ENCODE results near the gene GNMT.
"Not testable (repeated sequence)": the region's sequence is repeated elsewhere in the genome, so short reads cannot be mapped to it uniquely, and the experiment has no call there.

Gene GNMT

GRCh38 chr6:42932412-42932811 lies 28.1 kb upstream of the GNMT start:
- Histone ChIP-seq H3K9me3 (ENCODE audit: control insufficient read depth, insufficient read depth, low read length) (no peaks in the 10 kb centered on the region), H3K27me3 (ENCODE audit: control insufficient read depth, insufficient read depth, low read length) (no peaks in the 10 kb centered on the region), H3K36me3 (ENCODE audit: control insufficient read depth, insufficient read depth, low read length) (peaks cover 51% of the 10 kb centered on the region), H3K27ac (ENCODE audit: low read depth, low read length) (no peak overlapping the region), H3K9ac (ENCODE audit: low read depth, low read length) (no peak overlapping the region), H3K4me3 (ENCODE audit: low read depth, low read length) (no peak overlapping the region), H3K4me1 (ENCODE audit: control insufficient read depth, insufficient read depth, low read length) (peaks cover 11% of the 10 kb centered on the region)

- H3K4me3 ChIP-seq (ENCODE audit: low read depth, low read length): no peak overlapping the region
- no peaks in the 10 kb centered on the region for H3K9me3 ChIP-seq (ENCODE audit: control insufficient read depth, insufficient read depth, low read length)
- H3K4me1 ChIP-seq (ENCODE audit: control insufficient read depth, insufficient read depth, low read length): peaks cover 11% of the 10 kb centered on the region
- H3K27me3 ChIP-seq (ENCODE audit: control insufficient read depth, insufficient read depth, low read length): no peaks in the 10 kb centered on the region
- no peak overlapping the region for H3K27ac ChIP-seq (ENCODE audit: low read depth, low read length)
- peaks cover 59% of the 10 kb centered on the region for H3K36me3 ChIP-seq (ENCODE audit: control insufficient read depth, insufficient read depth, low read length)
- H3K9ac ChIP-seq (ENCODE audit: low read depth, low read length): no peak overlapping the region
These were observed 27.3 kb upstream of the GNMT start for GRCh38 chr6:42933205-42933604.

GRCh38 chr6:42935322-42935721 lies 25.2 kb upstream of the GNMT start:
- H3K27me3 ChIP-seq (ENCODE audit: control insufficient read depth, insufficient read depth, low read length): no peaks in the 10 kb centered on the region
- no peak overlapping the region for H3K27ac ChIP-seq (ENCODE audit: low read depth, low read length)
- H3K9ac ChIP-seq (ENCODE audit: low read depth, low read length): no peak overlapping the region
- H3K9me3 ChIP-seq (ENCODE audit: control insufficient read depth, insufficient read depth, low read length): no peaks in the 10 kb centered on the region
- H3K4me3 ChIP-seq (ENCODE audit: low read depth, low read length): no peak overlapping the region
- peaks cover 6% of the 10 kb centered on the region for H3K4me1 ChIP-seq (ENCODE audit: control insufficient read depth, insufficient read depth, low read length)
- H3K36me3 ChIP-seq (ENCODE audit: control insufficient read depth, insufficient read depth, low read length): peaks cover 78% of the 10 kb centered on the region

GRCh38 chr6:42936398-42936797 lies 24.2 kb upstream of the GNMT start:
- H3K9me3 ChIP-seq (ENCODE audit: control insufficient read depth, insufficient read depth, low read length): no peaks in the 10 kb centered on the region
- no peak overlapping the region for H3K4me3 ChIP-seq (ENCODE audit: low read depth, low read length)
- no peak overlapping the region for H3K27ac ChIP-seq (ENCODE audit: low read depth, low read length)
- peaks cover 84% of the 10 kb centered on the region for H3K36me3 ChIP-seq (ENCODE audit: control insufficient read depth, insufficient read depth, low read length)
- no peaks in the 10 kb centered on the region for H3K4me1 ChIP-seq (ENCODE audit: control insufficient read depth, insufficient read depth, low read length)
- no peaks in the 10 kb centered on the region for H3K27me3 ChIP-seq (ENCODE audit: control insufficient read depth, insufficient read depth, low read length)
- H3K9ac ChIP-seq (ENCODE audit: low read depth, low read length): no peak overlapping the region

- no peak overlapping the region for H3K27ac ChIP-seq (ENCODE audit: low read depth, low read length)
- H3K4me3 ChIP-seq (ENCODE audit: low read depth, low read length): no peak overlapping the region
- no peaks in the 10 kb centered on the region for H3K27me3 ChIP-seq (ENCODE audit: control insufficient read depth, insufficient read depth, low read length)
- H3K9ac ChIP-seq (ENCODE audit: low read depth, low read length): no peak overlapping the region
- no peaks in the 10 kb centered on the region for H3K9me3 ChIP-seq (ENCODE audit: control insufficient read depth, insufficient read depth, low read length)
- peaks cover 78% of the 10 kb centered on the region for H3K36me3 ChIP-seq (ENCODE audit: control insufficient read depth, insufficient read depth, low read length)
- H3K4me1 ChIP-seq (ENCODE audit: control insufficient read depth, insufficient read depth, low read length): no peaks in the 10 kb centered on the region
These were observed 22.8 kb upstream of the GNMT start for GRCh38 chr6:42937548-42938427.

GRCh38 chr6:42938428-42938796 lies 22.1 kb upstream of the GNMT start:
- Histone ChIP-seq H3K9ac (ENCODE audit: low read depth, low read length) (no peak overlapping the region), H3K36me3 (ENCODE audit: control insufficient read depth, insufficient read depth, low read length) (peaks cover 71% of the 10 kb centered on the region), H3K4me1 (ENCODE audit: control insufficient read depth, insufficient read depth, low read length) (no peaks in the 10 kb centered on the region), H3K27ac (ENCODE audit: low read depth, low read length) (no peak overlapping the region), H3K4me3 (ENCODE audit: low read depth, low read length) (no peak overlapping the region), H3K9me3 (ENCODE audit: control insufficient read depth, insufficient read depth, low read length) (no peaks in the 10 kb centered on the region), H3K27me3 (ENCODE audit: control insufficient read depth, insufficient read depth, low read length) (no peaks in the 10 kb centered on the region)

- Histone ChIP-seq H3K4me3 (ENCODE audit: low read depth, low read length) (no peak overlapping the region), H3K27ac (ENCODE audit: low read depth, low read length) (no peak overlapping the region), H3K4me1 (ENCODE audit: control insufficient read depth, insufficient read depth, low read length) (no peaks in the 10 kb centered on the region), H3K9me3 (ENCODE audit: control insufficient read depth, insufficient read depth, low read length) (no peaks in the 10 kb centered on the region), H3K27me3 (ENCODE audit: control insufficient read depth, insufficient read depth, low read length) (no peaks in the 10 kb centered on the region), H3K36me3 (ENCODE audit: control insufficient read depth, insufficient read depth, low read length) (peaks cover 65% of the 10 kb centered on the region), H3K9ac (ENCODE audit: low read depth, low read length) (no peak overlapping the region)
These were observed 21.4 kb upstream of the GNMT start for GRCh38 chr6:42938987-42939809.

- no peak overlapping the region for H3K27ac ChIP-seq (ENCODE audit: low read depth, low read length)
- no peak overlapping the region for H3K4me3 ChIP-seq (ENCODE audit: low read depth, low read length)
These were observed 20.8 kb upstream of the GNMT start for GRCh38 chr6:42939810-42940167.

GRCh38 chr6:42940493-42941045 lies 20.0 kb upstream of the GNMT start:
- no peaks in the 10 kb centered on the region for H3K4me1 ChIP-seq (ENCODE audit: control insufficient read depth, insufficient read depth, low read length)
- H3K4me3 ChIP-seq (ENCODE audit: low read depth, low read length): no peak overlapping the region
- no peak overlapping the region for H3K9ac ChIP-seq (ENCODE audit: low read depth, low read length)
- H3K36me3 ChIP-seq (ENCODE audit: control insufficient read depth, insufficient read depth, low read length): peaks cover 53% of the 10 kb centered on the region
- H3K27me3 ChIP-seq (ENCODE audit: control insufficient read depth, insufficient read depth, low read length): no peaks in the 10 kb centered on the region
- no peaks in the 10 kb centered on the region for H3K9me3 ChIP-seq (ENCODE audit: control insufficient read depth, insufficient read depth, low read length)
- H3K27ac ChIP-seq (ENCODE audit: low read depth, low read length): no peak overlapping the region

More at GRCh38 chr6:42939810-42940167, 20.8 kb upstream of the GNMT start:
- Histone ChIP-seq H3K36me3 (ENCODE audit: control insufficient read depth, insufficient read depth, low read length) (peaks cover 60% of the 10 kb centered on the region), H3K4me1 (ENCODE audit: control insufficient read depth, insufficient read depth, low read length) (no peaks in the 10 kb centered on the region), H3K9me3 (ENCODE audit: control insufficient read depth, insufficient read depth, low read length) (no peaks in the 10 kb centered on the region), H3K9ac (ENCODE audit: low read depth, low read length) (no peak overlapping the region), H3K27me3 (ENCODE audit: control insufficient read depth, insufficient read depth, low read length) (no peaks in the 10 kb centered on the region)

GRCh38 chr6:42941356-42941755 lies 19.2 kb upstream of the GNMT start:
- not testable (repeated sequence) for H3K27ac ChIP-seq (ENCODE audit: low read depth, low read length); H3K27me3 ChIP-seq (ENCODE audit: control insufficient read depth, insufficient read depth, low read length); H3K9me3 ChIP-seq (ENCODE audit: control insufficient read depth, insufficient read depth, low read length); H3K4me1 ChIP-seq (ENCODE audit: control insufficient read depth, insufficient read depth, low read length); H3K4me3 ChIP-seq (ENCODE audit: low read depth, low read length); H3K9ac ChIP-seq (ENCODE audit: low read depth, low read length)
- H3K36me3 ChIP-seq (ENCODE audit: control insufficient read depth, insufficient read depth, low read length): peaks cover 45% of the 10 kb centered on the region

- peaks cover 36% of the 10 kb centered on the region for H3K36me3 ChIP-seq (ENCODE audit: control insufficient read depth, insufficient read depth, low read length)
- H3K27me3 ChIP-seq (ENCODE audit: control insufficient read depth, insufficient read depth, low read length): no peaks in the 10 kb centered on the region
- no peak overlapping the region for H3K4me3 ChIP-seq (ENCODE audit: low read depth, low read length)
- H3K27ac ChIP-seq (ENCODE audit: low read depth, low read length): no peak overlapping the region
- no peak overlapping the region for H3K9ac ChIP-seq (ENCODE audit: low read depth, low read length)
- H3K4me1 ChIP-seq (ENCODE audit: control insufficient read depth, insufficient read depth, low read length): no peaks in the 10 kb centered on the region
- H3K9me3 ChIP-seq (ENCODE audit: control insufficient read depth, insufficient read depth, low read length): no peaks in the 10 kb centered on the region
These were observed 18.1 kb upstream of the GNMT start for GRCh38 chr6:42942444-42942843.
